Astrocyte of the spinal cord (primary cell): Measurements from ENCODE around the gene CCDC178.
"Not testable (repeated sequence)": the region's sequence is repeated elsewhere in the genome, so short reads cannot be mapped to it uniquely, and the experiment has no call there.

Experiments
- DNase-seq: peaks from one replicate; pipeline ENCODE4 v3.0.0; 2011; ENCODE audit warnings: low read depth, low spot score
- H3K4me3 ChIP-seq: 2 replicates; pipeline ENCODE4 v1.5.1; 2011; ENCODE audit warnings: low read depth, mild to moderate bottlenecking, low read length, moderate library complexity
- CTCF ChIP-seq: IDR thresholded peaks from 2 replicates; pipeline ENCODE4 v1.5.1; 2012; ENCODE audit warnings: low read depth, mild to moderate bottlenecking, low read length, inconsistent platforms
- in situ Hi-C: cut with HindIII; loops from 2 replicates; pipeline ENCODE4 v1.10.0; 2017; ENCODE audit warnings: low sequenced_read_pairs

CCDC178 gene

GRCh38 chr18:33157893-33158292 lies 282.6 kb downstream of the CCDC178 start:
- H3K4me3 ChIP-seq: no peak overlapping the region
- no peak for TF ChIP-seq CTCF
- in situ Hi-C loops: no loop called here
- no peak for DNase-seq

DNA sequence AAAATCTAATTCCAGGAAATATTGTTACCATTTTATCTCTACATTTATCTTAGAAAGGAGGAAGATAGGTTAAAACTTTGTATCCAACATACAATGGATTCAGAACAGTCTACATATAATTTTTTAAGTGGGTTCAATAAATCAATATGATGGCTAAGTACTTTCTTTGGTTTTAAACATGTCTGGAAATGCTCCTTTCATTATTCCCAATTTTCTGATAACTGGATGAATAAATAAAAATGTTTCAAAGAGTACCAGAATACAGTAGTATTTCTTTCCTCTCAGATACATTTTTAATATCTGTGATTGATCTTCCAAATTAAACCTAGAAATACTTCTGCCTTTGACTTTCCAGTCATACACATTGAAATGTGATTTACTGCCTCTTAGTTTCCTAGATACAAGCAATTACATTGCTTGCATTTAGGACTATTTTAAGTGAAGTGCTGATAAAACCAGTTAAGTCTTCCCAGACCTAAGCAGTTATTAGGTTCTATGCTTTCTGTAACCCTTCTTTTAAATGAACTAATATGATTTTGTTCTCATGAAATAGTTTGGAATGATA lies 283.5 kb downstream of the CCDC178 start:
- in situ Hi-C loops: no loop called here
- no peak for TF ChIP-seq CTCF
- no peak for DNase-seq
- H3K4me3 ChIP-seq: no peak overlapping the region

GRCh38 chr18:33154049-33154448 lies 286.5 kb downstream of the CCDC178 start:
- no peak for TF ChIP-seq CTCF
- in situ Hi-C loops: no loop called here
- H3K4me3 ChIP-seq: no peak overlapping the region
- DNase-seq: no peak

GRCh38 chr18:33152376-33152775 lies 288.1 kb downstream of the CCDC178 start:
- no peak for DNase-seq
- in situ Hi-C loops: no loop called here
- TF ChIP-seq CTCF: no peak
- H3K4me3 ChIP-seq: no peak overlapping the region

DNA sequence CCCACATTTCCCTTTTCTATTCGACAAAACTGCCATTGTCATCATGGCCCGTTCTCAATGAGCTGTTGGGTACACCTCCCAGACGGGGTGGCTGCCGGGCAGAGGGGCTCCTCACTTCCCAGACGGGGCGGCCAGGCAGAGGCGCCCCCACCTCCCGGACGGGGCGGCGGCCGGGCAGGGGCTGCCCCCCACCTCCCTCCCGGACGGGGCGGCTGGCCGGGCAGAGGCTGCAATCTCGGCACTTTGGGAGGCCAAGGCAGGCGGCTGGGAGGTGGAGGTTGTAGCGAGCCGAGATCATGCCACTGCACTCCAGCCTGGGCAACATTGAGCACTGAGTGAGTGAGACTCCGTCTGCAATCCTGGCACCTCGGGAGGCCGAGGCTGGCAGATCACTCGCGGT lies 292.7 kb downstream of the CCDC178 start:
- DNase-seq, H3K4me3 ChIP-seq, in situ Hi-C loops: not testable (repeated sequence)

DNA sequence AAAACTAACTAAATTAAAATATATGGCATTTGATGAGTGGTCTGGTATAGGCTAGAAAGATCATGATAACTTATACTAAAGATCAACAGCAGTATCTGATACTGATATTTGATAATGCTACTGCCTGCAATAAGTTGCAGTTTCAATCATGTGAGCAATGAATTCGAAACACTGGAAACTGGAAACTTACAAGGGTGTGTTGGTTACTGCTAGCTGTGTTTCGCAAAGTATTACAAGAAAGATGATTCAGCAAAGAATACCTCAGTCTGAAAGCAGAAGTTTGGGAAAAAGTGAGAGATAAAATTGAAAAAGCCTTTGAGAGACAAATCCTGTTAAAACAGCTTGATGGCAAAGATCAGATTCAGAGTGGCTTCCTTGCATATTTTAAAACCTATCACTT lies 294.5 kb downstream of the CCDC178 start:
- H3K4me3 ChIP-seq: no peak overlapping the region
- no peak for TF ChIP-seq CTCF
- in situ Hi-C loops: no loop called here
- DNase-seq: no peak

DNA sequence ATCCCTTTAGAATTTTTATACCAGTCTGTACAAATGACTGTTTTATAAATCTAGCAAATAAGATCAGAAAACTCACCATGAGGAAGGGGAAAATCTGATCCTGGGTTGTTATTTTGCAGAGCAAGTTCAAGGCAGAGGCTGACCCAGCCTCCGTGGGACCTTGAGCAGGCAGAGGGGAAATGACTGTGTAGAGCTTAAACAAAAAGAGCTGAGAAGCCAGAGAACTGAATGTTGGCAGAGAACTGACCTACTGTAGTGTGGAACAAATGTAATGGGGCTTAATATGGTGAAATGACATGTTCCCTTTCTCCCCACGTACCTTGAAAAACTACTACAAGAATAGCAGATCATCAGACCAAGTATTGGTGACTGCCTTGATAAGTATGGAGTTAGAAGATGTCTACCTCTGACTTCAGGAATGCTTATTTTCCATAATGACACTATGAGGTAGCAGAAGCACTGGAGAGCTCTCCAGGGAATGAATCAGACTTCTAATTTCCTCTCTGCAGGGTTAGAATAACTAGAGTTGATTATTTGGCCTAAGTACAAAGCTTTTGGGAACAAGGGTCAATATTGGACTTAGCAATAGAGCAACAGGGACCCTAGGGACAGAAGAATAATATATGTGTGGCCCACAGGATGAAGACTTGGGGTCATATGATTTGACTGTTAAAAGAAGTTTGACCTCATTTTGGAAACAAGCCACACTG lies 304.4 kb downstream of the CCDC178 start:
- no peak overlapping the region for H3K4me3 ChIP-seq
- no peak for TF ChIP-seq CTCF
- DNase-seq: peak; percentile 48
- in situ Hi-C loops: no loop called here
